ENCODE data around the gene AKT1. TPM values are rescaled to one million over a fixed set of nuclear protein-coding genes. Genes with fewer than 3 reads are reported as not detected.

AKT1 gene
- total RNA-seq, 3 donors from 2014 or later = 122 to 176 (median 128) TPM

DNA sequence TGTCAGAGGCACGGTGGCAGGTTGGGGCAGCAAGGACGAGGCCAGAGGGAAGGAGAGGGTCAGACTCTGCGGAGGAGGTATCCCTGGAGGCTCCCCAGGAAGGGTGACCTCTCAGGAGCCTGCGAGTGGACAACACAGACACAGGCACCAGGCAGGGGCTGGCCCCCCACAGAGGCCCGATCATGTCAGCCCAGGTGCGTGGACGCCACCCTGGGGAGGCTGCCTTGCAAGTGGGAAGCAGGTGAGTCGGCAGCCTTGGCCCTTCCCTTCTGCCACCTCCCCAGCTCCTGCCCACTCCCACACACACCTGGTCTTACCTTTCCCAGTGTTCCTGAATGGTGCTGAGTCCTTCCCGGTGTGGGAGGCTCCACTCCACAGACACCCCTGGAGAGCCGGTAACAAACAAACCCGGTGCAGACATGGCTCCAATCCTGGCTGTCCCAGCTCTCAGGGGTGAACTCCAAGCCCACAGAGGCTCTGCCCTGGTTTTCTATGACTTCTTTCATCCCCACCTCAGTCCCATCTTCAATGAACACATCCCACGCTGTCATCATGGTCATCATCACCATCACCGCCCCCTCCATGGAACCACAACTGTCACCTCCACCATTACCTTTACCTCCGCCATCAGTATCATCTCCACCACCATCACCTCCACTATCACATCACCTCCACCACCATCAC lies 10.5 kb upstream of the AKT1 start:
- DNase-seq (no peak), ATAC-seq (no peak)
- TF ChIP-seq CTCF (IDR thresholded peaks at IDR 0.05) = no peak
- Histone ChIP-seq H3K4me3 (no peak overlapping the region), H3K36me3 (ENCODE audit: low read depth) (no peaks in the 10 kb centered on the region), H3K4me1 (ENCODE audit: low read depth) (peaks cover 21% of the 10 kb centered on the region), H3K9me3 (no peaks in the 10 kb centered on the region)
- intact Hi-C loops (cut with DNase I, micrococcal nuclease) = no loop called here

DNA sequence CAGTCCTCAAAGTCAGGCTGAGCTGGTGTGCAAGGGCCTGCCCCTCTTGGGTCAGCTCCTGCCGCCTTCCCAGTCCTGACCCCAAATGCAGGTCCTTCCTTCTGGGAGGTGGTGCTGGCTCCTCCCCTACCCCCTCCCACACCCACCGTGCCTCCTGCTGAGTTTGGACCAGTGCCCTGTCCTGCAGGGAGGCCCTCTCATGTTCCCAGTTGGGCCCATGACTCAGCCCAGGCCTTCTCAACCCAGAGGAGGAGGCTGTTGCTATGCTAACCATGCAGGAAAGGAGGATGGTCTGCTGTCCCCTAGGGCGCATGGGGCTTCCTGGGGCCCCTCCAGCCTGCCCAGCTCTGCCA lies 9.8 kb upstream of the AKT1 start:
- Histone ChIP-seq H3K9me3 (no peaks in the 10 kb centered on the region), H3K4me3 (no peak overlapping the region), H3K36me3 (ENCODE audit: low read depth) (no peaks in the 10 kb centered on the region), H3K4me1 (ENCODE audit: low read depth) (peaks cover 21% of the 10 kb centered on the region)
- peak in 1 of 3 donors; percentile 58 for DNase-seq
- no peak for ATAC-seq
- TF ChIP-seq CTCF (IDR thresholded peaks at IDR 0.05) = no peak
- intact Hi-C loops (cut with DNase I, micrococcal nuclease) = no loop called here

DNA sequence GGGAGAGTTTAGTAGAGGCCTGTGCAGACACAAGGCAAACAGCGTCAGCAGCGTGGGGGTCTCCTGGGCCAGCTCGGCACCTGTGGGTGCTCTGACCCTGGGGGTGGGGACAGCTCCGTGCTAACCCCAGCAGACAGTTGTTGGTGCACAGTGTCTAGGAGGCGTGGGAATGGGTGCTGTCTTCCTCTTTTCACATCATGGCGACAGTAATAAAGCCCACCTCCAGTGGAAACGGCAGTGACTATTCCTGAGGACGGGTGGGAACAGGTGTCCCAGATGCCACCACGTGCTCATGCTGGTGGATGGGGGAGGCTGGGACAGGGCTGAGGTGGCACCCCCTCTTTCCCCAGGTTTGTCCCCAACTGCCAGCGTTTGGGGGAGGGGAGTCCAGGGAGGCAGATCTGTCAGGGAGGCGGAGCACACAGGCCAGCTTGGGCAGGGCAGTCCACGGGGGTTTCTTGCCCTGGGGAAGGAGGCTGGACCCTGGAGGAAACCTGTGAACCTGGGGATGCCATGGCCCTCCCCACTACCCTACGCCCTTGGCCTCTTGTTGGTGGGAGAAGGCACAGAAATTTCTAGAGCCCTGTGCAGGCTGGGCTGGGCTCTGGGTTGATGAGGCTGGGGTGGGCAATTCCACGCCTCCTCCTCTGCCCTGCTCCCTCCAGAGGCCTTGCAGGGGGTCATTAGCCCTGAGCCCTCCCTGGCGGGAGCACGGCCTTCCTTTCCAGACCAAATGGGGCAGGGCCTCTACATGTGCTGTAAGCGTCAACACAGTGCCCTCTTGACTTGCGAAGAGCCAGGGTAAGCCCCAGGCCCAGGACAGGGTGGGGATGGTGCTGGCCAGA lies 9.2 kb upstream of the AKT1 start:
- Histone ChIP-seq H3K4me3 (no peak overlapping the region), H3K9me3 (no peaks in the 10 kb centered on the region), H3K4me1 (ENCODE audit: low read depth) (peaks cover 21% of the 10 kb centered on the region), H3K36me3 (ENCODE audit: low read depth) (no peaks in the 10 kb centered on the region)
- ATAC-seq = no peak
- no peak for DNase-seq
- no peak for TF ChIP-seq CTCF (IDR thresholded peaks at IDR 0.05)
- intact Hi-C loops (cut with DNase I, micrococcal nuclease) = no loop called here

DNA sequence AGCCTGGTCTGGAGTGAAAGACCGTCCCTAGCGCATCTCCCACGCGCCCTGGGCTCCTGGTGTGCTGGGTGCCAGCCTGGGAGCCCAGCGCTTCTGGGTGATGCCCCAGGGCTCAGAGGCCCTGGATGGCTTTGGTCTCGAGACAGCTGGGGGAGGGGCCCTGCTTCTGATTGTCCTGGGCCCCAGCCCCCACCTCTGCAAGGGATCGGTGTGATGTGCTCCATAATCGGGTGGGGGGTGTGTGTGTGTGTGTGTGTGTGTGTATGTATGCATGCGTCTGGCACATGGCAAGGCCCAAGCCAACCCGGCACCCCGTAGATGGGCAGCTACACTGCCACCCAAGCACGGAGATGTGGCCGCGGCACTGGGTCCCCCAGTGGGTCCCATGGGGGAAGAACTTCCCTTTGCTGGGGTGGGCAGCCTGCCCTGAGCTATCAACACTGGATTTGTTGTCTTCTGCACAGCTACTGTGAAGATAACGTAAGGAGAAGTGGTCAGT lies 8.4 kb upstream of the AKT1 start:
- no peak for DNase-seq
- ATAC-seq = no peak
- intact Hi-C loops (cut with DNase I, micrococcal nuclease) = no loop called here
- Histone ChIP-seq H3K9me3 (no peaks in the 10 kb centered on the region), H3K4me3 (no peak overlapping the region), H3K36me3 (ENCODE audit: low read depth) (no peaks in the 10 kb centered on the region), H3K4me1 (ENCODE audit: low read depth) (peaks cover 21% of the 10 kb centered on the region)
- no peak for TF ChIP-seq CTCF (IDR thresholded peaks at IDR 0.05)

DNA sequence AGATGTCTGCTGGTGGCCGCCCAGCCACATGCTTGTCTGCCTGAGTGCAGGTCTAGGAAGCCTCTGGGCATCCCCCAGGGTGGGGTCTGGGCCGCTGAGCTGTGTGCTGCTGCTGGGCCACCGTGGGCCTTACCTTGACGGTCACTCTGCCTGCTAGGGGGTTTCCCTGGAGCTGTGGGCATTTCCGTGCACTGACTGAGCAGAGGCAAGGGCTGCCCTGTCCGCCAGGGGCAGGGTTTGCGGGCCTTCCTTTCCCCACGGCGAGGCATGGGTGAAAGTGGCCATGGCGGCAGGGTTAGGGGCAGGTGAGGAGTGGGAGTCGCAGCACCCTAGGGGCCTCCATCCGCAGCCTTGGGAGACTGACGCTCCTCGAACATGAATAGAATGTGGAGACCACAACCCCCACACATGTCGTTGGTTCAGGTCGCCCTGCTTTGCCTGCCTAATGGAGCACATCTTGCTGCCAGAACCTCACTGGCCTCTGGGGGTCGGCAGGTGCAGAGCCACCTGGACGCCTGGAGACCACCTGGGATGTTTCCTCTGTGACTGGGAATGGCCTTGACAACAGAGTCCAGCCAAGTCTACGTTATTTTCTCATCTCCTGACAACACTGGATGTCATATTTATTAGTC lies 7.8 kb upstream of the AKT1 start:
- H3K36me3 ChIP-seq (ENCODE audit: low read depth) = no peaks in the 10 kb centered on the region
- ATAC-seq = no peak
- intact Hi-C loops (cut with DNase I, micrococcal nuclease) = no loop called here
- no peaks in the 10 kb centered on the region for H3K9me3 ChIP-seq
- H3K4me3 ChIP-seq = no peak overlapping the region
- no peak for TF ChIP-seq CTCF (IDR thresholded peaks at IDR 0.05)
- peaks cover 22% of the 10 kb centered on the region for H3K4me1 ChIP-seq (ENCODE audit: low read depth)
- no peak for DNase-seq
